CD4-positive, alpha-beta T cell treated with Interferon gamma for 1 hour (primary cell): Measurements from ENCODE around the gene LRP2.

Experiments
- DNase-seq: peaks from one replicate; pipeline ENCODE4 v3.0.0-alpha.2; 2020

The LRP2 gene

GRCh38 chr2:169081551-169081950, 280.8 kb downstream of the LRP2 start:
- DNase-seq = no peak

- peak; percentile 40 for DNase-seq
Measured at GRCh38 chr2:169080250-169081069, 281.9 kb downstream of the LRP2 start.

- DNase-seq = no peak
Measured at GRCh38 chr2:169077674-169078240, 284.6 kb downstream of the LRP2 start.
